HG03039 (cell line): ENCODE data around the gene MTG1.
"Not testable (repeated sequence)": the region's sequence is repeated elsewhere in the genome, so short reads cannot be mapped to it uniquely, and the experiment has no call there.

ENCODE experiments used
- ATAC-seq: cut with Tn5 transposase; IDR thresholded peaks from one replicate; pipeline ENCODE4 v1.9.1; 2021; ENCODE audit warnings: mild to moderate bottlenecking, moderate library complexity; ENCODE audit not compliant: unreplicated experiment

The MTG1 gene

DNA sequence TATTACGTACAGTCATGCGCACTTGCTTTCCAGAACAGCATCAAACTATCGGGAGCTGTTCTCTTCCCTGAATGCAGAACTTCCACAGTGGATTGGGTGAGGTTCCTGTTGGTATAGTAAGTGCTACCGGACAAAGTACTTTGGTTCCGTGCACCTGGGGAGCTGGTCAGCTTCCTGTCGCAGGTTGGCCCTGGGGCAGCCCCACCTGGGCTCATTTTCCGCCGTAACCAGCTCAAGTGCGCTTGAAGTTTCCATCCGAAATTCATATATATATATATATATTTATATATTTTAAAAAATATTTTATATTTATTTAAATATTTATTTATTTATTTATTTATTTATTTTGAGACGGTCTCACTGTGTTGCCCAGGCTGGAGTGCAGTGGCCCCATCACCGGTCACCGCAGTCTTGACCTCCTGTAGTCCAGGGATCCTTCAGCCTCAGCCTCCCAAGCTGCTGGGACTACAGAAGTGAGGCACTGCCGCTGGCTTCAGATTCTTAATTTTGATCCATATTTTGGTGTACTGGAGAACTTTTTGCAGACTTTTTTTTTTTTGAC, 66.3 kb downstream of the MTG1 start:
- no peak for ATAC-seq

DNA sequence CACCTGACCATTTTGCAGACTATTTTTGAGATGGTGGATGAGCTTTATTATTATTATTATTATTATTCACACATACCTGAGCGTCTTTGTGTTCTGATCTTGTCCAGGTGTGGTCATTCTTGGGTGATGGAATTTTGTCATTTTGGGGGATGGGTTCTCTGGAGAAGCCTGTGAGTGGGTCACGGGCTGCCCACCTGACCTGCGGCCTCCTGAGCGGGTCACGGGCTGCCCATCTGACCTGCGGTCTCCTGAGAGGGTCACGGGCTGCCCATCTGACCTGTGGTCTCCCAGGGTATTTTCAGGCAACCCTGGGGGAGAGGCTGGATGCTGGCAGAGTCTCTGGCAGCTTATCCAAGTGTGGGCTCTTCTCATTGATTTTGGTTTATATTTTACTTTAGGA, 67.1 kb downstream of the MTG1 start:
- ATAC-seq, result no peak

DNA sequence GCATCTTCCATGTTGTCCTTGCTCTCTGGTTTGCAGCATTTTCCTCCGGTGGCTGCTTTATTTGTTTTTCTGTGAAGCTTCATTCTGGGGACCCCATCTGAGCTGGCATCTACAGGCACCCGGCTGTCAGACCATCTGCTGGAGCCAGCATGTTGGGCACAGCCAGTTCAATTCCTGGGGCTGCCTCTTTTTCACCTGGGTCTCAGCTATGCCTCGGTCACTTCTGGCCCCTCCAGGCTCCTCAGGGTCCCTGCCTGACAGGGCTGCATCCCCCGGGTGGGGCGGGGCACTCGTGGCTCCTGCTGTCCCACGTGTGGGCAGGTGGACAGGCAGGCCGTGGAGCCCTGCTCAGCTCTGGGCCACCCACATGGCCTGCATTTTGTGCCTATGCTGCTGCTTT, 67.9 kb downstream of the MTG1 start:
- ATAC-seq, result no peak

DNA sequence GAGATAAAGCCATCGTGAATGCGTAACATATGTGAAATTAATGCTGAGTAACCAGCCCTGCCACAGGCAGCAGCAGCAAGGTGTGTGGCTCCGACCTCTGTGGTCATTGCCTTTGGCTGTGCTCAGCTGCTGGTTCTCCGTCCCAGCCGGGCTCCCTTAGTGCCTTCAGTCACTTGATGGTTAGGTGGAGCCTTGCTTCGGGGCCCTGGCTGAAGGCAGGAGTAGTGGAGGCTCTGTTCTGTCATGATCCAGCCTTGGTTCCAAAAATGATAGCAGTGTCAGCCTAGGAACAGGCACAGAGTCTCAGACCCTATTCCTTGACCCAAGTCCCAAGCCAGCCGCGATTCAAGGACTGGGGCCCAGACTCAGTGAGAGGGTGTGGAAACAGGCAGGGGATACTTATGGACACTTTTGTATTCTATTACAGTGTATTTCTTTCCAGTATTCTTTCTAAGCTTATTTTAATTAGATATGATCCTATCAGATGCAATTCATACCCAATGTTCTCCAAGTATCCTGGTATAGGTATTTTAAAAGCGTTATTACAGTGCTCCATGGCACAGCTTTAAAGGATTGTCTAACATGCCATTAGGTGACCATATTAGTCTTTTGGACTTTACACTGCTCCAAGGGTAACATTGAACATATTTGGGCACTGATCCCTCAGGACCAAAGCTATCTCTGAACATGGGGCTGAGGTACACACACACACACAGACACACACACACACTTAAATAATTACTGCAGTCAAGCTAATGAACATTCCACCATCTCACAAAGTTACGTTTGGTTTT, 68.8 kb downstream of the MTG1 start:
- no peak for ATAC-seq

DNA sequence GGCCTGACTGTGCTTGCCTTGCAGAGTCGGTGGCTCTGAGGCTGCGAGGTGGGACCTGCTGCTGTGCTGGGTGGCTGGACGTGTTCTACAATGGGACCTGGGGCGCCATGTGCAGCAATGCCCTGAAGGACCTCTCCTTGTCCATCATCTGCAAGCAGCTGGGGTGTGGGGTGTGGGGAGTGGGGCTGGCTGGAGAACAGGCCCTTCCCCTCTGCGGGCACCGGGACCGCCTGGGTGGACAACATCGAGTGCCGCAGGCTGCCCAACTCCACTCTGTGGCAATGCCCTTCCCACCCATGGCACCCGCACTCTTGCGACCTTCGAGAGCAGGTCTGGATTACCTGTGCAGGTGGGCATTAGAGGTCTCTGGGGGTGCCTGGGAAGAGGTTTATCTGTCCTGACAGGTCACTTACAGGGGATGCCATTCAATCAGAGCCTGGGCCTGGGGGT, 70.7 kb downstream of the MTG1 start:
- ATAC-seq, result no peak

DNA sequence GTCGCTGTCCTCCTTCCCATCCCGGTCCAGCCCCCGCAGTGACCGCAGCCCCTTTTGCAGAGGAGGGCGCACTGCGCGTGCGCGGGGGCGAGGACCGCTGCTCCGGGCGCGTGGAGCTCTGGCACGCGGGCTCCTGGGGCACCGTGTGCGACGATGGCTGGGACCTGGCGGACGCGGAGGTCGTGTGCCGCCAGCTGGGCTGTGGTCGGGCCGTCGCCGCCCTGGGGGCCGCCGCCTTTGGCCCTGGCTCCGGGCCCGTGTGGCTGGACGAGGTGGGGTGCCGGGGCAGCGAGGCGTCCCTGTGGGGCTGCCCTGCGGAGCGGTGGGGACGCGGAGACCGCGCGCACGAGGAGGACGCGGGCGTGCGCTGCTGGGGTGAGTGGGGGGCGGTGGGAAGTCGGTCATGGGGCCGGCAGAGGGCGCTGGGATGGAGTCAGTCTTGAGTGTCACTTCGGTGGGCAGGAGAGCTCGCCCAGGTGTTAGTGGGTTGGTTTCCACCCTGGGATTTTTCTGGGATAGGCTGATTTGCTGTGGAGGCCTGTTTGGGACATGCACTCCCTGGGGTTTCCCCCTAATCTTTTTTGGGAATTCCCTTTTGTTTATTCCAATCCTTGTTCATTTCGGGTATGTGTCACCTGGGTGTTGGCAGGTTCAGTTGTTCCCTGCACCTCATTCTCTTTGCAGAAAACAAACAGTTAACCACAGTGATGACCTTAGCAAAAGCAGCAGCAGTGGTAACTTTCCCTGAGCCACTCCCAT, 71.4 kb downstream of the MTG1 start:
- ATAC-seq, result no peak

DNA sequence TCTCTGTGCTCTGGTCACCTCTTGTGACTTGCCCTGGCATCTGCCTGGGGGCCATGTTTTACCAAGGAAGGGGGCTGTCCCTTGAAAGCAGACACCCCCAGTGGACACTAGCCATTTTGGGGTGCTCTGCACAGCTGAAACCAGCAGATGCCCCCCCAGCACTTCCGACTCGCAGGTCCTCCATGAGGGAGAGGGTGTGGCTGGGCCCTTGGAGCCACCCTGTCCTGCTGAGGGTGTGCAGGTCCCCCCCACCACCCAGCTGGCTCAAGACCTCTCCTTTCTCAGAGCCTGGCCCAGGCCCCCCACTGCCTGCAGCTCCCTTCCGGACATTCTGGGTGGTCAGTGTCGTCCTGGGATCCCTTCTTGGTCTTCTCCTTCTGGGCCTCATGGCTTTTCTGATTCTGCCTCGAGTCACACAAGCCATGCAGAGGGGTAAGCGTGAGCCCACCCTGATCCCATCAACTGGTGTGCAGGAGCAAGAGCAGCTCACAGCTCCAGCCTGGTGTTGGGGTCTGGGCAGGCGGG, 72.1 kb downstream of the MTG1 start:
- ATAC-seq, result no peak

DNA sequence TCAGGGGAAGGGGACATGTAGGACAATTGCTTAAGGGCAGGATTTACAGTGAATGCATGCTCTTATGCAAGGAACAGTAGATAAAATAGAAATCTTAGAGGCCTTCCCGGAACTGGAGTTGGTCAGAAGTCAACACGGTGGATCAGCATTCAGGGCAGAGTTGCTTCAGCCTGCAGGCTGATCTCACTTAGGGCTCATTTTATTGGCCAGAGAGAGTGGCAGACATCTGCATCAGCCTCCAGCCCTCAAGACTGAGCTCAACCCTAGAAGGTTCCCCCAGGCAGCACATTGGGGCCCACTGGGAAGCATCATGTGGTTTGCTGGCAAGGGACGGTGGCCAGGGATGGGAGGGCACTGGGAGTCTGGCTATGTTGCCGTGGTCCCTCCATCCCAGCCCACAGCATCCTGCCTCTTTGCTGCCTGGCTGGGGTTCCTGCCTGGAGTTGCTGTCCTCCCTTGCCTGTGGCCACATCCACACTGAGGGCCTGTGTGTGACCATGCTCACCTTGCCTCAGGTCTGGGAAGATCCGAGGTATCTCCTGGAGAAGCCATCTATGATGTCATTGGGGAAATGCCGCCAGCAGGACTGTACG, 72.8 kb downstream of the MTG1 start:
- no peak for ATAC-seq

DNA sequence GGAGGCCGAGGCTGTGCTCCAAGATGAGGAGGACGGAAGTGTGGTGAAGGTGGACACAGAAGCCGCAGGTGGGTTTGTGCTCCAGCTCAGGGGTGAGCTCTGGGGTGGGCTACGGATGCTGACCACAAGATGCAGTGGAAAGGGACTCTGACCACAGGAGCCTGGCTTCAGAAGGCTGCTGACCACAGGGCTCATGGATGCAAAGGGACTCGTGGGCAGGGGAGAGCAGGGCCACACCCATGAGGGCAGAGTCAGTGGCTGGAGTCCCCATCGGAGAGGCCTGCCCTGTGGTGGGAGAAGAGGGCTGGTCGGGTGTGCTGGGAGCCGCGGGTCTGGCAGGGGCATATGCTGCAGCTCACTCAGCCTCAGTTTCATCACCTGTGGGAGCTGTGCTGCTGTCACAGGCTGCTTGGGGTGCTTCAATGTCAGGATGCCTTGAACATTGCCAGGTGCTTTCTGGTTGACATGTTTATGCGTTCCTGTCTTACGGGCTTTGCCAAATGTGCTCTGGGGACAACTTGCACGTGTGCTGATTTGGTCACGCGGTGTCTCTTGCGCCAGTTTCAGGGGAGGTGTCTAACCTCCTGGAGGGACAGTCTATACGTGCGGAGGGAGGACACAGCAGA, 73.4 kb downstream of the MTG1 start:
- no peak for ATAC-seq

DNA sequence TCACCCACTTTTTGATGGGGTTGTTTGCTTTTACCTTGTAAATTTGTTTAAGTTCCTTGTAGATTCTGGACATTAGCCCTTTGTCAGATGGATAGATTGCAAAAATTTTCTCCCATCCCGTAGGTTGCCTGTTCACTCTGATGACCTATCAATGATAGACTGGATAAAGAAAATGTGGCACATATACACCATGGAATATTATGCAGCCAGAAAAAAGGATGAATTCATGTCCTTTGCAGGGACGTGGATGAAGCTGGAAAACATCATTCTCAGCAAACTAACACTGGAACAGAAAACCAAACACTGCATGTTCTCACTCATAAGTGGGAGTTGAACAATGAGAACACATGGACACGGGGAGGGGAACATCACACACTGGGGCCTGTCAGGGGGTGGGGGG, 75.2 kb downstream of the MTG1 start:
- not testable (repeated sequence) for ATAC-seq

DNA sequence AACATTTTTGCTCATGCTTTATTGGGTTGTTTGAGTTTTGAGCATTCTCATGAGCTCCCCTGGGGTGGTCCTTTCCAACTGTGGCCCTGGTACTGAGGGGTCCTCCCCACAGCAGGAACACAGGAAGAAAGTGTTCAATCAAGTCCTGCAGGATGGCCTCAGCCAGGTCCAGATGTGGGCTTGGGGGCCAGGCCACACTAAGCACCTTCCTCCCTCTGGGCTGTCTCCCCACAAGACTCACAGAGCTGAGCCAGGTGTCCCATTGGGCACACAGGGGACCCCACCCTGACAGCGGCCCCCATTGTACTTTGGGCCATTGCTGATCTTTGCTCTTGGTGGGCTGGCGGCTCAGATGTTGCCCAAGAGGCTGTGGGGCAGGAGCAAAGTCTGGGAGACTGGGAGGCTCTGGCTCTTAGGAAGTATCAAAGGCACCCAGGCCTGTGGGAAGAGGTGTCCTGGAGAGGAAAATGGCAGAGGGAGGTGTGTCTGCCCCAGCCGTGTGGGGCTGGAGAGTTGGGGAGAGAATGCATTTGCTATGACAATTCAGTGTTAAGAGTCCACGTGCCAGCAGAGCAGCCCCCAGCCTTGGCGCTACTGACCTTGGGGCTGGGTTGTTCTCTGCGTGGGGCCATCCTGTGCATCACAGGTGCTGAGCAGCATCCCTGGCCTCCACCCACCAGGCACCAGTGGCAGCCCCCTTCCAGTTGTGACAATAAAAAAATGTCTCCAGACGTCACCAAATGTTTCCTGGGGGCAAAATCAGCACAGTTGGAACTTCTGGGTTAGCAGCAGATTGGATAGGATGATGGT, 77.5 kb downstream of the MTG1 start:
- no peak for ATAC-seq
